Fibroblast of lung (primary cell): ENCODE data around the gene CD83. TPM values are rescaled to one million over a fixed set of nuclear protein-coding genes. Genes with fewer than 3 reads are reported as not detected.

ENCODE experiments used
- DNase-seq, 2 donors: peaks; one replicate each; pipeline versions ENCODE4 v3.0.0 to v3.0.0-alpha.2; 2010; ENCODE audit warnings: low read depth in 2 of 2
- H2AFZ ChIP-seq: 2 replicates; pipeline ENCODE4 v1.5.1; 2012; ENCODE audit warnings: low read length, control low read depth, inconsistent platforms
- H3K27ac ChIP-seq: 2 replicates; pipeline ENCODE4 v1.5.1; 2011; ENCODE audit warnings: low read length, control low read depth; ENCODE audit not compliant: insufficient read depth
- H3K27me3 ChIP-seq: 2 replicates; pipeline ENCODE4 v1.5.1; 2011; ENCODE audit warnings: mild to moderate bottlenecking, low read length; ENCODE audit not compliant: control insufficient read depth, insufficient read depth
- H3K36me3 ChIP-seq: 2 replicates; pipeline ENCODE4 v1.5.1; 2011; ENCODE audit warnings: low read length; ENCODE audit not compliant: control insufficient read depth, insufficient read depth
- H3K4me1 ChIP-seq: 2 replicates; pipeline ENCODE4 v1.5.1; 2011; ENCODE audit warnings: low read length; ENCODE audit not compliant: control insufficient read depth, insufficient read depth; ENCODE audit errors: extremely low read depth
- H3K4me2 ChIP-seq: 2 replicates; pipeline ENCODE4 v1.5.1; 2011; ENCODE audit warnings: low read length, control low read depth; ENCODE audit not compliant: insufficient read depth; ENCODE audit errors: extremely low read depth
- H3K4me3 ChIP-seq, 4 experiments: fragments of 200-600 bp in 1 of 4; sonication (generic) in 1 of 4; replicated peaks in 1 of 4; 2 replicates each; pipeline ENCODE4 v1.5.1; 2011 to 2016; ENCODE audit warnings: low read length in 4 of 4, low read depth in 3 of 4, mild to moderate bottlenecking in 3 of 4, control low read depth in 2 of 4, inconsistent platforms in 1 of 4, mixed read lengths in 1 of 4; ENCODE audit not compliant: insufficient read depth in 1 of 4; ENCODE audit errors: control extremely low read depth in 1 of 4
- H3K79me2 ChIP-seq: 2 replicates; pipeline ENCODE4 v1.5.1; 2012; ENCODE audit warnings: mild to moderate bottlenecking, low read length, inconsistent platforms; ENCODE audit not compliant: control insufficient read depth, insufficient read depth
- H3K9ac ChIP-seq: 2 replicates; pipeline ENCODE4 v1.5.1; 2011; ENCODE audit warnings: mild to moderate bottlenecking, low read length, control low read depth; ENCODE audit not compliant: insufficient read depth
- H3K9me3 ChIP-seq: 2 replicates; pipeline ENCODE4 v1.5.1; 2012; ENCODE audit warnings: low read depth, low read length; ENCODE audit not compliant: control insufficient read depth, insufficient read depth
- H4K20me1 ChIP-seq: 2 replicates; pipeline ENCODE4 v1.5.1; 2011; ENCODE audit warnings: low read length; ENCODE audit not compliant: control insufficient read depth, insufficient read depth; ENCODE audit errors: extremely low read depth
- EZH2 ChIP-seq: IDR thresholded peaks from 2 replicates; pipeline ENCODE4 v1.5.1; 2012; ENCODE audit warnings: low read length, control low read depth, mild to moderate bottlenecking; ENCODE audit errors: missing control alignments
- polyA plus RNA-seq, 2 donors: library from polyadenylated mRNA; depleted of rRNA in 1 of 2; stranded (reverse) in 1 of 2; unstranded in 1 of 2; fragments of >200 nt; gene quantifications; 2 replicates each; pipeline ENCODE4 v1.2.1, GENCODE V29; 2011 to 2012; ENCODE audit warnings: missing spikeins in 1 of 2
- total RNA-seq: library from RNA; depleted of rRNA; stranded (reverse); fragments of >200 nt; gene quantifications from 2 replicates; pipeline ENCODE4 v1.2.1, GENCODE V29; 2014
- TF ChIP-seq, protein P1 (sequence below), 2 donors: IDR thresholded peaks in 1 of 2; conservative IDR thresholded peaks in 1 of 2; 1 replicate in 1 of 2; 2 replicates in 1 of 2; pipeline ENCODE4 v1.5.1; 2011 to 2012; ENCODE audit warnings: low read length in 2 of 2, control low read depth in 1 of 2, inconsistent platforms in 1 of 2, low read depth in 1 of 2, mild to moderate bottlenecking in 1 of 2

CD83 gene
- total and polyA plus RNA-seq, 2 donors (not counting 1 experiment from before 2014, with no cell fraction given) = 2.1 to 5.0 TPM

- Histone ChIP-seq H3K79me2 (no peaks in the 10 kb centered on the region), H3K36me3 (no peaks in the 10 kb centered on the region), H3K9ac (no peak overlapping the region), H2AFZ (no peak overlapping the region), H3K4me3 (no peak overlapping the region), H3K27me3 (peaks cover 6% of the 10 kb centered on the region), H3K4me1 (no peaks in the 10 kb centered on the region), H3K9me3 (no peaks in the 10 kb centered on the region), H3K27ac (no peak overlapping the region), H3K4me2 (no peak overlapping the region), H4K20me1 (no peaks in the 10 kb centered on the region)
- TF ChIP-seq, protein P1, sequence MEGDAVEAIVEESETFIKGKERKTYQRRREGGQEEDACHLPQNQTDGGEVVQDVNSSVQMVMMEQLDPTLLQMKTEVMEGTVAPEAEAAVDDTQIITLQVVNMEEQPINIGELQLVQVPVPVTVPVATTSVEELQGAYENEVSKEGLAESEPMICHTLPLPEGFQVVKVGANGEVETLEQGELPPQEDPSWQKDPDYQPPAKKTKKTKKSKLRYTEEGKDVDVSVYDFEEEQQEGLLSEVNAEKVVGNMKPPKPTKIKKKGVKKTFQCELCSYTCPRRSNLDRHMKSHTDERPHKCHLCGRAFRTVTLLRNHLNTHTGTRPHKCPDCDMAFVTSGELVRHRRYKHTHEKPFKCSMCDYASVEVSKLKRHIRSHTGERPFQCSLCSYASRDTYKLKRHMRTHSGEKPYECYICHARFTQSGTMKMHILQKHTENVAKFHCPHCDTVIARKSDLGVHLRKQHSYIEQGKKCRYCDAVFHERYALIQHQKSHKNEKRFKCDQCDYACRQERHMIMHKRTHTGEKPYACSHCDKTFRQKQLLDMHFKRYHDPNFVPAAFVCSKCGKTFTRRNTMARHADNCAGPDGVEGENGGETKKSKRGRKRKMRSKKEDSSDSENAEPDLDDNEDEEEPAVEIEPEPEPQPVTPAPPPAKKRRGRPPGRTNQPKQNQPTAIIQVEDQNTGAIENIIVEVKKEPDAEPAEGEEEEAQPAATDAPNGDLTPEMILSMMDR (conservative IDR thresholded peaks at IDR 0.05 in 1 of 2, IDR thresholded peaks at IDR 0.05 in 1 of 2; ENCODE audit: low read depth in 1 of 2, low read length in 2 of 2) = no peak
- no peak for TF ChIP-seq EZH2
- DNase-seq = no peak
Measured at GRCh38 chr6:14176429-14176828, 58.9 kb downstream of the CD83 start.

DNA sequence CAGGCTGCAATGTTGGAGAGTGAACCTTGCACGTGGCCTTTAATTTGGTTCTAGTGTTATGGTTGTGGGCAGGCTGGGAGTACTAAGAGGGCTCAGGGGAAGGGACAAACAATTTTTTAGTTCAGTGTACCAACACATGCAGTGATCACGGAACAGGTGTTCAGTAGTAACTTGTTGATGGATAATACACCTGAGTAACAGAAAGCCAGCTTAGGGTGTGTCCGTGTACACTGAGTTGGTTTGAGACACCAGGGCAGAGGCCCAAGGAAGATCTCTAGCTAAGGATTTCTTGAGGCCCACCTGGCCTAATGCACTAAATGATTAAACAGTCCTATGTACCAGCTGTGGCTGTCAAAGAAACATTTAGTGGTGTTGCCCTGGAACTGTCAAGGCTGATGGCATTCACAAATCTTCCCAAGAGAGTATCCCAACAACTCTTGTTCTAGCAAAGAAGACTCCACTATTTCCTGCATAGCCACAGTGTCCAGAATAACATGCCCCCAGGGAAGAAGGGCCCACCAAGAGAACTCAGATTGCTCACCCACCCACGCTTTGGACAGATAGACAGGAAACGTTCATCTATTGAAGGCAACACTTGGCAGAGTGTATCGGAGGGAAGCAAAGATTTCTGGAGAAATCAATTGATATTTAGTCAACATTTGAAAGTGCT is 60.0 kb downstream of the CD83 start:
- H3K4me2 ChIP-seq = no peak overlapping the region
- no peak overlapping the region for H3K9ac ChIP-seq
- H3K36me3 ChIP-seq = no peaks in the 10 kb centered on the region
- H3K79me2 ChIP-seq = no peaks in the 10 kb centered on the region
- no peaks in the 10 kb centered on the region for H3K9me3 ChIP-seq
- no peak overlapping the region for H2AFZ ChIP-seq
- H3K4me1 ChIP-seq = no peaks in the 10 kb centered on the region
- TF ChIP-seq, protein P1 (conservative IDR thresholded peaks at IDR 0.05 in 1 of 2, IDR thresholded peaks at IDR 0.05 in 1 of 2; ENCODE audit: low read depth in 1 of 2, low read length in 2 of 2) = no peak
- no peak for TF ChIP-seq EZH2
- DNase-seq = no peak
- H3K27me3 ChIP-seq = peaks cover 7% of the 10 kb centered on the region
- H3K4me3 ChIP-seq = no peak overlapping the region
- no peaks in the 10 kb centered on the region for H4K20me1 ChIP-seq
- no peak overlapping the region for H3K27ac ChIP-seq

DNA sequence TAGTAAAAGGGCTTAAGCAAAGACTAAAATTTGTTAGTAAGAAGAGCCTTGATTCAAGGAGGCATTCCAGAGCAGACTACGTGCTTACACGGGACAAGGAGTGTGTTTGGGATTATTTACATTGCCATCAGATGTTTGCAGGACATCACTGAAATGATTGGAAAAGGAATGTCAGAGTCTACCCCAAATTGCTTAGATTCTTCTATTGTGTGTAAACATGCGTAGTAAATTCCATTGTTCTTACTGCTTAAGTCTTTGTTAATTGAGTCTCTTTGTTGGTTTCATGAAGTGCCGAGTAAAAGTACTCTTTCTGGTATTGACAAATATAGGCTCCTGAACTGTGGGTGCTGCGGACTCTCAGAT is 60.5 kb downstream of the CD83 start:
- H3K9me3 ChIP-seq = no peaks in the 10 kb centered on the region
- H3K4me3 ChIP-seq = no peak overlapping the region
- H3K36me3 ChIP-seq = no peaks in the 10 kb centered on the region
- TF ChIP-seq EZH2 = no peak
- TF ChIP-seq, protein P1 (conservative IDR thresholded peaks at IDR 0.05 in 1 of 2, IDR thresholded peaks at IDR 0.05 in 1 of 2; ENCODE audit: low read depth in 1 of 2, low read length in 2 of 2) = no peak
- H3K79me2 ChIP-seq = no peaks in the 10 kb centered on the region
- H3K4me1 ChIP-seq = no peaks in the 10 kb centered on the region
- H3K27ac ChIP-seq = no peak overlapping the region
- no peak overlapping the region for H3K4me2 ChIP-seq
- H2AFZ ChIP-seq = no peak overlapping the region
- peak in 1 of 2 donors; percentile 52 for DNase-seq
- no peak overlapping the region for H3K9ac ChIP-seq
- H4K20me1 ChIP-seq = no peaks in the 10 kb centered on the region
- H3K27me3 ChIP-seq = peaks cover 7% of the 10 kb centered on the region
